HEK293 (cell line): ENCODE measurements around the gene TANK.

Experiments
- CTCF ChIP-seq: fragments of 450-650 bp; formaldehyde crosslinking; IDR thresholded peaks from 2 replicates; pipeline ENCODE4 v1.5.1; 2016; ENCODE audit warnings: missing biosample characterization, missing genetic modification characterization
- HOXC10 ChIP-seq: sonication (generic); formaldehyde crosslinking; IDR thresholded peaks from 2 replicates; pipeline ENCODE4 v1.8.1; 2023; ENCODE audit warnings: mild to moderate bottlenecking, missing genetic modification reagents
- REST ChIP-seq: fragments of 450-650 bp; formaldehyde crosslinking; IDR thresholded peaks from 2 replicates; pipeline ENCODE4 v1.5.1; 2016; ENCODE audit warnings: missing biosample characterization, missing genetic modification characterization
- SETDB1 ChIP-seq: IDR thresholded peaks from one replicate; pipeline ENCODE4 v1.6.1; 2017; ENCODE audit warnings: mild to moderate bottlenecking, low read length, moderate library complexity, mixed read lengths; ENCODE audit not compliant: insufficient read length
- TSHZ1 ChIP-seq: fragments of 450-650 bp; formaldehyde crosslinking; IDR thresholded peaks from 2 replicates; pipeline ENCODE4 v1.5.1; 2016; ENCODE audit warnings: missing biosample characterization, missing genetic modification characterization, borderline replicate concordance
- ZBTB20 ChIP-seq: fragments of 450-650 bp; formaldehyde crosslinking; IDR thresholded peaks from 2 replicates; pipeline ENCODE4 v1.5.1; 2016; ENCODE audit warnings: missing biosample characterization, missing genetic modification characterization
- ZNF138 ChIP-seq: fragments of 450-650 bp; formaldehyde crosslinking; IDR thresholded peaks from 2 replicates; pipeline ENCODE4 v1.5.1; 2016; ENCODE audit warnings: missing biosample characterization, missing genetic modification characterization, borderline replicate concordance
- ZNF202 ChIP-seq: fragments of 450-650 bp; formaldehyde crosslinking; IDR thresholded peaks from 2 replicates; pipeline ENCODE4 v1.5.1; 2016; ENCODE audit warnings: missing biosample characterization, missing genetic modification characterization, borderline replicate concordance
- ZNF394 ChIP-seq: fragments of 450-650 bp; formaldehyde crosslinking; IDR thresholded peaks from 2 replicates; pipeline ENCODE4 v1.5.1; 2016; ENCODE audit warnings: missing biosample characterization, missing genetic modification characterization, mild to moderate bottlenecking, moderate library complexity, borderline replicate concordance
- ZNF513 ChIP-seq: fragments of 450-650 bp; IDR thresholded peaks from 2 replicates; pipeline ENCODE4 v1.5.1; 2018; ENCODE audit warnings: missing biosample characterization, missing genetic modification characterization
- ZNF701 ChIP-seq: fragments of 450-650 bp; formaldehyde crosslinking; IDR thresholded peaks from 2 replicates; pipeline ENCODE4 v1.5.1; 2016; ENCODE audit warnings: missing biosample characterization, missing genetic modification characterization
- ZNF843 ChIP-seq: fragments of 450-650 bp; formaldehyde crosslinking; IDR thresholded peaks from 2 replicates; pipeline ENCODE4 v1.5.1; 2016; ENCODE audit warnings: missing biosample characterization, missing genetic modification characterization
- ZSCAN4 ChIP-seq: fragments of 450-650 bp; formaldehyde crosslinking; IDR thresholded peaks from 2 replicates; pipeline ENCODE4 v1.5.1; 2017; ENCODE audit warnings: missing biosample characterization, missing genetic modification characterization

GRCh38 chr2:161166538-161167409 lies 6.5 kb downstream of the TANK start:
- TF ChIP-seq CTCF (tag by site-specific recombination) (no peak), ZSCAN4 (tag by site-specific recombination) (no peak), TSHZ1 (tag by site-specific recombination) (no peak), REST (tag by site-specific recombination) (no peak), ZNF843 (tag by site-specific recombination) (no peak), ZNF701 (tag by site-specific recombination) (no peak), ZNF394 (no peak), HOXC10 (CRISPR knock-in tag) (no peak), SETDB1 (no peak), ZNF513 (tag by site-specific recombination) (no peak), ZNF202 (tag by site-specific recombination) (no peak), ZNF138 (tag by site-specific recombination) (no peak), ZBTB20 (tag by site-specific recombination) (no peak)
